Measurements from ENCODE around the gene POLR2L. TPM values are rescaled to one million over a fixed set of nuclear protein-coding genes. Genes with fewer than 3 reads are reported as not detected.

POLR2L gene
- total RNA-seq, 1 donor from 2014 or later: 42.0 TPM

DNA sequence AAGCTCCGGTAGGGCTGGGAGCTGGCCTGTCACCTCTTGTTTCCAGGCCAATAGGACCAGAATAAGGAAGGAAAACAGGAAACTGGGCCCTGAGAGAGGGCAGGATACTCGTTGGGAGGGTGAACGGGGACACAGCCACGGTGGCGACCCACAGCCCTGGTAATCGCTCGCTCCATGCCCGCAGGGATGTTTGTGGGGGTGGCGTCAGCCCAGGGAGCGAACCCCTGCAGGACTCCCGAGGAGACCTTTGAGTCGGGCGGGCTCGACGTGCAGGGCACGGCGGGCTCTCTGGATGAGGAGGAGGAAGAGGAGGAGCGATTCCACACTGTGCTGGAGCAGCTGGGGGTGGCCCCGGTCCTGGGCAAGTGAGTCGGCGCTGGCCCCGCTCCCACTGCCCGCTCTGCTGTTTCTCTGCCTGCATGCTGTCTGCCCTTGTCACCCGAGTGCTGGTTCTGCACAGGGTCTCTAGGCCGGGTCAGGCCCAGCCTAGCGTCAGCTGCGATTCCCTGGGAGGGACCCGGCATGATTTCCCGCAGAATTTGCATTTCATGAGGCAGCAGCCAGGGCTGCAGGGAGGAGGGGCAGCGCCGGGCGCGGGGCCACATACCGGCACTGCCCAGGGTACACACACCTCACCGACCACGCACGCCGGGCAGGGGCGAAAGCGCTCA is 13.0 kb downstream of the POLR2L start:
- H3K27me3 ChIP-seq (ENCODE audit: control insufficient read depth, insufficient read depth, low read length): peaks cover 2% of the 10 kb centered on the region
- H3K4me3 ChIP-seq (ENCODE audit: low read depth, low read length): peak overlapping the region; percentile 45
- DNase-seq (ENCODE audit: low read depth): no peak

DNA sequence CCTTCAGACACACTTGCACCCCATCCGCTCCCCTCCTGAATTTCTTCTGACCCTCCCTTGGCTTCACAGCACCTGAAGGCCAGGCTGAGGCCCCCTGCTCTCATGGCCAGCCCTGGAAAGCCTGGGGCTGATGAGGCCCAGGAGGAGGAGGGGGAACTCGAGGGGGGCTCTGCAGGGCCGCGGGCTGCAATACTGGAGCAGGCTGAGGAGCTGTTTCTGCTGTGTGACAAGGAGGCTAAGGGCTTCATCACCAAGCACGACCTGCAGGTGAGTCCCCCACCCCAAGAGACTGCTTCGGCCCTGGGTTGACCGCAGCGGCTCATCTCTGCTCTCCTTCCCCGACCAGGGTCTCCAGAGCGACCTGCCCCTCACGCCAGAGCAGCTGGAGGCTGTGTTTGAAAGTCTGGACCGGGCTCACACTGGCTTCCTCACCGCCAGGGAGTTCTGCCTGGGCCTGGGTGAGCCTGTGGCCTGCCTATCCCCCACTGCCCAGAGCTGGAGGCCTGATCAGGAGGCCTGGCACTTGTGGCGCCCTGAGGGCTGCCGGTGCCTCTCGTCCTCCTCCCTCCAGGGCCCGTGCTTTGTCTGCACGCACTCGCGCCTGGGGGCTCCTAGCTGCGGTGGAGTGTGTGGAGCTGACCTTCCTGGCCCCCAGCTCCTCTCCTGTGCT is 13.7 kb downstream of the POLR2L start:
- TF ChIP-seq, protein P1, sequence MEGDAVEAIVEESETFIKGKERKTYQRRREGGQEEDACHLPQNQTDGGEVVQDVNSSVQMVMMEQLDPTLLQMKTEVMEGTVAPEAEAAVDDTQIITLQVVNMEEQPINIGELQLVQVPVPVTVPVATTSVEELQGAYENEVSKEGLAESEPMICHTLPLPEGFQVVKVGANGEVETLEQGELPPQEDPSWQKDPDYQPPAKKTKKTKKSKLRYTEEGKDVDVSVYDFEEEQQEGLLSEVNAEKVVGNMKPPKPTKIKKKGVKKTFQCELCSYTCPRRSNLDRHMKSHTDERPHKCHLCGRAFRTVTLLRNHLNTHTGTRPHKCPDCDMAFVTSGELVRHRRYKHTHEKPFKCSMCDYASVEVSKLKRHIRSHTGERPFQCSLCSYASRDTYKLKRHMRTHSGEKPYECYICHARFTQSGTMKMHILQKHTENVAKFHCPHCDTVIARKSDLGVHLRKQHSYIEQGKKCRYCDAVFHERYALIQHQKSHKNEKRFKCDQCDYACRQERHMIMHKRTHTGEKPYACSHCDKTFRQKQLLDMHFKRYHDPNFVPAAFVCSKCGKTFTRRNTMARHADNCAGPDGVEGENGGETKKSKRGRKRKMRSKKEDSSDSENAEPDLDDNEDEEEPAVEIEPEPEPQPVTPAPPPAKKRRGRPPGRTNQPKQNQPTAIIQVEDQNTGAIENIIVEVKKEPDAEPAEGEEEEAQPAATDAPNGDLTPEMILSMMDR (IDR thresholded peaks at IDR 0.05; ENCODE audit: insufficient read depth, low read length, poor library complexity, severe bottlenecking): no peak
- peaks cover 1% of the 10 kb centered on the region for H3K36me3 ChIP-seq (ENCODE audit: control insufficient read depth, insufficient read depth, low read length)
- H3K27me3 ChIP-seq (ENCODE audit: control insufficient read depth, insufficient read depth, low read length): peaks cover 2% of the 10 kb centered on the region
- no peak for DNase-seq (ENCODE audit: low read depth)
- no peak overlapping the region for H3K4me3 ChIP-seq (ENCODE audit: low read depth, low read length)

More for the DNA sequence above, 13.0 kb downstream of the POLR2L start:
- TF ChIP-seq, protein P1 (IDR thresholded peaks at IDR 0.05; ENCODE audit: insufficient read depth, low read length, poor library complexity, severe bottlenecking): no peak
- H3K36me3 ChIP-seq (ENCODE audit: control insufficient read depth, insufficient read depth, low read length): peaks cover 1% of the 10 kb centered on the region

DNA sequence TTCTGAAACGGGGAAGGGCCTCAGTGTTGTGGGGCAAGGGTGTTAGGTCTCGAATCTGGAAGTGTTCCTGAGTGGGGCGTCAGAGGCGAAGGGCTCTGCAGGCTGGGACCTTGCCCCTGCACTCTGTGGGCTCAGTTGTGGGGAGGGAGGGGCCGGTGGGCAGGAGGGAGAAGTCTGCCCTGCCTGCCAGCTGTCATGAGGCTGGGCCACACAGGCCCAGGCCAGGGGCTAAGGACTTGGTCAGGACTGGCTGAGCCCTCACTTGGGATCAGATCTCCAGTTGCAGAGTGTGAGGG is 14.5 kb downstream of the POLR2L start, which contains the start of gene CRACR2B:
TSS of gene CRACR2B (plus strand) at position 23 of the 296 bp plus-strand sequence. CDS start 689 bp downstream, outside the sequence.
- no peak for DNase-seq (ENCODE audit: low read depth)
- Histone ChIP-seq H3K4me3 (ENCODE audit: low read depth, low read length) (peak within 1 kb of the TSS; percentile 34), H3K36me3 (ENCODE audit: control insufficient read depth, insufficient read depth, low read length) (peaks cover 1% of the 10 kb centered on the region), H3K27me3 (ENCODE audit: control insufficient read depth, insufficient read depth, low read length) (peaks cover 2% of the 10 kb centered on the region)
- TF ChIP-seq, protein P1 (IDR thresholded peaks at IDR 0.05; ENCODE audit: insufficient read depth, low read length, poor library complexity, severe bottlenecking): no peak

- no peak for DNase-seq (ENCODE audit: low read depth)
- H3K4me3 ChIP-seq (ENCODE audit: low read depth, low read length): peak overlapping the region; percentile 34
- H3K36me3 ChIP-seq (ENCODE audit: control insufficient read depth, insufficient read depth, low read length): peaks cover 3% of the 10 kb centered on the region
- TF ChIP-seq, protein P1 (IDR thresholded peaks at IDR 0.05; ENCODE audit: insufficient read depth, low read length, poor library complexity, severe bottlenecking): no peak
- H3K27me3 ChIP-seq (ENCODE audit: control insufficient read depth, insufficient read depth, low read length): peaks cover 2% of the 10 kb centered on the region
Measured at GRCh38 chr11:827146-827896, 15.0 kb downstream of the POLR2L start.

- H3K4me3 ChIP-seq (ENCODE audit: low read depth, low read length): peak overlapping the region; percentile 34
- no peak for DNase-seq (ENCODE audit: low read depth)
- H3K36me3 ChIP-seq (ENCODE audit: control insufficient read depth, insufficient read depth, low read length): peaks cover 4% of the 10 kb centered on the region
- TF ChIP-seq, protein P1 (IDR thresholded peaks at IDR 0.05; ENCODE audit: insufficient read depth, low read length, poor library complexity, severe bottlenecking): no peak
- H3K27me3 ChIP-seq (ENCODE audit: control insufficient read depth, insufficient read depth, low read length): peaks cover 2% of the 10 kb centered on the region
Measured at GRCh38 chr11:826836-827145, 15.5 kb downstream of the POLR2L start.

All from kidney epithelial cell (primary cell).